CD4-positive, alpha-beta T cell treated with Interleukin-4 for 1 hour (primary cell): Measurements from ENCODE around the gene LRRC8B.

Experiments
- DNase-seq, 2 donors: peaks; one replicate each; pipeline ENCODE4 v3.0.0-alpha.2; 2020 to 2022

Gene LRRC8B

GRCh38 chr1:89635825-89636815, 111.5 kb downstream of the LRRC8B start:
- no peak for DNase-seq

DNA sequence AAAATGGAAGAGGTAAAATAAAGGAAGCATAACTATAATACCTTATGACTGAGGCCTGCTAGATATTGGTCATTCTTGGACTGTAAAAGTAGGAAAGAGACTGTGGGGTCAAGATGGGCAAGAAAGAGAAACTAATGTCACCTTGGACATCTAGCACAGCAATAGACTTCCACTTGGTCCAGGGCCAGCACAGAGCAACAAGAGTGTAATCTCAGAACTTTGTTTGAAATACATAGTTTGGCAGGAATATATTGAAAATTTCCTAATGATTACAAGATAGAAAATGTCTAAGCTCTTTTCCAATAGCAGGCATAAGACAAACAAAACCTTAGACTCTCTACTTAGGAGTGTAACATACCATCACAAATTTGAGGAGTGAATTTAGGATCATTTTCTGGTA, 112.9 kb downstream of the LRRC8B start:
- DNase-seq, result no peak

DNA sequence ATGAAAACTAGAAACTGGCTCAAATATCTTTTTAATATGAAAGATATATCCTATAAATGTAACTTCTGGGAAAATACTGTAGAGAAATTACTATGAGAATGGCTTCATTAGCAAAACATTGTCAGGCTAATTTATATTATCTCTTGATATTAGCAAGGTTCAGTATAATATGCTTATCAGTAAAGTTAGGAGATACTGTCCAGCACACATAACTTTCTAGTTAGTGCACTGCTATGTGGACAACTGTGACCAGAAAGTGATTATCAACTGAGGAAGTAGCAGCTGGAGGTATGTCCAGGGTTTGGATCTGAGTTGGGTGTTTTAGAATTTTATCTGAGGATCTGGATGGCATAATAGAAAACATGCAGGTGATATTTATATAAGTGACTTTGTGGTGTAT, 115.8 kb downstream of the LRRC8B start:
- DNase-seq, result no peak

GRCh38 chr1:89641781-89642180, 117.2 kb downstream of the LRRC8B start:
- DNase-seq, result no peak

DNA sequence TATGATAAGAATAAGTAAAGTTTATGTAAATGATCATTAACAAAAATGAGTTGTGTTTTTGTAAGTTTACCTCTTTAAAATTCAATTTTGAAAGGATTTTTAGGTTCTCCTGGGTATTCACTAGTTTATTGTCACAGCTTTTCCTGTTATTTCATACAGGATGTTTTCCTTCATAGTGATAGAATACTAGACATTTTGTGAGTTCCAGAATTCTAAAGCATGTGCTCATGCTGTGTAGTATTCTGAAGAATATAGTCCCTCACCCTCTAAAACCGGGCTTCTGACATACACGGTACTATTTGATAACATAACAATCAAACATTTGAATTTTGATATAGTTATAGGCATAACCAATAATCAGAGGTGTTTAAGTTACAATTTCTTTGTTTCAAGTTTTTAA, 118.9 kb downstream of the LRRC8B start:
- DNase-seq, result no peak

- DNase-seq, result no peak
Measured at GRCh38 chr1:89644119-89644814, 119.6 kb downstream of the LRRC8B start.

DNA sequence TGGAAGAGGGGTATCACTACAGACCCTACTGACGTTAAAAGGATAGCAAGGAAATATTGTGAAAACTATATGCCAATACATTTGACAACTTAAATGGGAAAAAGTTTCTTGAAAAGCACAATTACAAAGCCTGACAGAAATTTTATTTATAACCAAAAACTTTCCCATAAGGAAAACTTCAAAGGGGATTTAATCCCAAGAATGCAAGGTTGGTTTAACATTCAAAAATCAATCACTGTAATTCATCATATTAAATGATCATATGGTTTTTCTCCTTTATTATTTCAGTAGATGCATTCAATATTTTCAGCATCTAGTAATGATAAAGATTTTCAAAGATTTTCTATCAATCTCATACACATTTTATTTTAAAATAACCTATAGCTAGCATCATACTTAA, 121.6 kb downstream of the LRRC8B start:
- no peak for DNase-seq
